NCI-H1417 treated with DMSO at 0.1 percent for 48 hours (cell line): ENCODE data around the gene PRDM16.

ENCODE experiments used
- DNase-seq: peaks from one replicate; lab custom pipeline; 2025; lab: John Stamatoyannopoulos, UW

Gene PRDM16

DNA sequence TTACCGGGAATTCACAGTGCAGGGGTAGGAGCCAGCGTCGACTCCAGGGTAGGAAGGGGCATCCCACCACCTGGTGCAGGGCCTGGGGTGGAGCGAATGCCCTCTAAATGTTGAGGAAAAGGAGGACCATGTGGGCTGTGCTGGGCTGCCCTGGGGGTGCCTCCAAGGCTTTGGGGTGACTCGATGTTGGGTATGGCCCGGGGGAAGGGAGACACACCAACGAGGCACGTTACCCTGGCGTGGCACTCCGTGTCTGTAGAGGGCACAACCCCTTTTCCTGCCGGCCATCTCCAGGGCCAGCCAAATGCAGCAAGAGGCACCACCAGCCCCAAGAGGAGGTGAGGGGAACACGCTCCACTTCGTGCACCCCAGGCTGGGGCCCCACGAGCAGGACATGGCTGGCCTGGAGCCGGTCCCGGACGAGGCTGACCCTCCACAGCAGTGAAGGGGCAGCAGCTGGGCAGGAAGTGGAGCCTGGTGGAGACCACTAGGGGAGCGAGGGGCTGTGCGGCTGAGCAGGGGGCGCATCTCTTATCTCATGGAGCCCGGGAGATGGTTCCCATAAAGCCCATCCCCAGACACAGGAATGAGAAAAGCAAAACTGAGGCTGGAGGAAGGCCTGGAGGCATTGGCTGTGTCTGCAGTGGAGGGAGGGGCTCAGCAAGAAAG, 36.5 kb upstream of the PRDM16 start:
- DNase-seq = no peak

DNA sequence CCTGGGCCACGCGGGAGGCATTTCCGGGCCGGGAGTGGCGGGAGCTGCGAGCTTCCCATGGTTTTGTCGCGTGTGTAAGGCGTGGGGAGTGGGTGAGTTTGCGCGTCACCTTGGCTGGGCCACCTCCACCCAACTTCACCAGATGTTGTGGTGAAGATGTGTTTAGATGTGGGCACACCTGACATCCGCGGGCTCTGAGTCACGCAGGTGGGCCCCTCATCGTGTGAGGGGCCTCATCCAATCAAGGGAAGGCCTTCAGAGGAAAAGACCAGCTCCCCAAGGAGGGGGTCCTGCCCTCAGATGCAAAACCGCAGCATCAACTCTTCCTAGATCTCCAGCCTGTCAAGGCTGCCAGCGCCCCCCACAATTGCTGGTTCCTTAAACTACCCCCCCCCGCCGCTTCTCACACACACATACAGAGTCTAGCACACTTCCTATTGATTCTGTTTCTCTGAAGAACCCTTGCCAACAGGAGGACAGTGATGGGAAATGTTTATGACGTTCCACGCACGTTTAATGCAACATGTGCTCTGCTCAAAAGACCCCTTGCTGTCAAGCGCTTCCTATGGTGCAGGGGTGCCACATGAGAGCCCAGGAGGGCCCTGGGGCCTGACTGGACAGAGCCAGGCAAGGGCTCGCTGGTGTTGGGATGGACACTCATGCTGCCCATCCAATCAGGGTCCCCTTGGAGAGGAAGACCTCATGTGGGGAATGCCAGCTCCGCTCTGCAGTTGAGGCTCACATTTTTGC, 35.8 kb upstream of the PRDM16 start:
- DNase-seq = no peak

DNA sequence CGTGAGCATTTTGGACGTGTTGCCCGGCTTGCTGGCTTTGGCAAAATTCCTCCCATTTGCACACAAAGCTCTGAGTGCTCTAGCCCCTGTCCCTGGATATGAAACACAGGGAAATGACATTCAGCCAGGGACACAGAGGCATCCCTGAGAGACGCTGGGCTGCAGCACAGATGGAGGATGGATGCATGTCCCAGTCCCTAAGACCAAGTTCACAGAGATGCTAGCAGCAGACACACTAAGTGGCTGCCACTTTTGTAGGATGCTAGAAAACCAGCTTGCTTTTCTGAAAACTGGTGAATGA, 35.3 kb upstream of the PRDM16 start:
- DNase-seq = no peak

DNA sequence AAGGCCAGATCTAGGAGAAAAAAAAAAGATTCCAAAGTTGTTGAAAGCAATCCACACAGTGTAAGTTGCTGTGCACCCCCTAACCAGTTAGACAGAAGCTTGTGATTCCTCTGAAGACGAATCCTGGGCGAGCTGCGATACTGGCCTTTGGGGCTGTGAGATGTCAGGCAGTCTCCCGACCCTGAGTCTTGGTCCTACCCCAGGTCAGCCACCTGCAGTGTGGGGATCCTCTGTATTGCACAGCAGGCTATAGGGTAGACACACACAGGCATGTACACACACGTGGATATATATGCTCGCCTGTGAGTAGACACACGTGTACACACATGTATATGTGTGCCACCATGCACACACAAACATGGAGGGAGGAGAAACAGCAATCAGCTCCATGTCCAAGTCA, 34.8 kb upstream of the PRDM16 start:
- DNase-seq = no peak

DNA sequence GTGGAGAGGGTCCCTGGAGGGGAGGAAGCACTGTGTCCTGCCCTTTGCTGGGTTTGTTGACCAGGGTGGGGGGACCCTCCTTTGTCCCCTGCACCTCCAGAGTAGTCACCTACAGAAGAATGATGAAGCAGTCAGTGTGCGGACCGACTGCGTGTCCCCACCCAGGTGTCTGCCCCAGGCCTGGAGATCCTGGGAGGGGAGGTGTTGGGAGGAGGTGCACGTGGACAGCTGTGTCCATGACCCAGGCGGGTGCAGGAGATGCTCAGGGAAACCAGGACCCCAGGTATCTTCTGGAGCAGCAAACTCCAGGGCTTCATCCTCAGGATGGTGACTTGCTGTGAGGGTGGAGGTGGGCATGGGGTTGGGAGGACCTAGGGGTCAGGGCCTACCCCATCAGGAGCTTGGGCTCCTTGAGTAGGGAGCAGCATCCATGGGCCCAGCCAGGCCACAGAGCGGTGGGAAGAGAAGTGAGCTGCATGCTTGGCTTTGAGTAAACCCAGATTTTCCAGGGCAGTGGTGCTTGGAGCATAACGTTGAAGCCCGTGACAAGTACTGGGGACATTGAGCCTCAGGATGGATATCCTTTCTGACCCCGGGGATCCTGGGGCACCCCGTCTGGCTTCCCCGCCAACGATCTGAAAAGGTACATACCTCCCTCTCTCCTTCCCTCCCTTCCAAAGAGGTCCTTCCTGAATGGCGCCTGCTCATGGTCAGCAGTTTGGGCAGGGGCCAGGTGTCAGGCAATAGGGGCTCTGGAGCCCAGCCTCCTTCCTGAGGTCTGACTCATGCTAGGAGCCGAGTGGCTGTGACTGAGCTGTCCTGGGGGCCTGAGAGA, 34.1 kb upstream of the PRDM16 start:
- DNase-seq = no peak

DNA sequence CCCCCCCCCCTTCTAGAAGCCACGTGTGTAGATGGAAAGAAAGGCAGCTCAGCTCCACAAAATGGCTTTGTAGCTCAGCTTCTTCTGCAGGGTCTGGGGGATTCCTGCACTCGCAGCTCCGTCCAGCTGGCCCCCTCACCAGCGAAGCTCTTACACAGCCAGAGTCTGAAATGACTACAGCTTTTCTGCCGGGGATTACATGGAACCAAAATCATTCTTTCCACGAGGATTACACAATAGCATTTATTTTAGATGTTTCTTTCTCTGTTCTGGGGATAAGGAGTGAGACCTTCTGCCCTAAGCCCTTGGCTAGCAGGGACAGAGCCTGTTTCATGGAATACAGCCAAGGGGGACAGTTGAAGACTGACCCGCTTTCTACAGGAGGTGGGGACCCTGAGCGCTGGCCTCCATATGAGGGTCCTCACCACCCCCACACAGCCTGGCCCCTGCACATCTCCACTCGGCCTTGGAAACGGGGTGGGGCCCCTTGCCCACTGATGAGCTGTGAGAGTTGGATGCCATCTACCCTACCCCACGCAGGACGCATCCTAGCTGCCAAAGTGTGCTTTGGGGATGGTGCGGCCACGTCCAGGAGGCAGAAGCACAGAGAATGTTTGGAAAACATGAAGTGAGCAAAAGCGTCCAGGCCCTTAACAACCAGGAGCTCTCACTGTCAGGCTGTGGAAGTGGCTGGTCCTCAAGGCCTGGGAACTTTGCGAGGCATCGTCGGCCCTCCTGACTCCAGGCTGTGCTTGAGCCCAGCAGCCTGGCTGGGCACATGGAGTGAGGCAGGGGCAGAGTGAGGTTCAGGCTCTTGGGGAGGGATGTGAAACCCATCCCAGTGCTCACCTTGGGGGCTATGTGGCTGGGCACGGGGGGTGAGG, 33.2 kb upstream of the PRDM16 start:
- DNase-seq = no peak

DNA sequence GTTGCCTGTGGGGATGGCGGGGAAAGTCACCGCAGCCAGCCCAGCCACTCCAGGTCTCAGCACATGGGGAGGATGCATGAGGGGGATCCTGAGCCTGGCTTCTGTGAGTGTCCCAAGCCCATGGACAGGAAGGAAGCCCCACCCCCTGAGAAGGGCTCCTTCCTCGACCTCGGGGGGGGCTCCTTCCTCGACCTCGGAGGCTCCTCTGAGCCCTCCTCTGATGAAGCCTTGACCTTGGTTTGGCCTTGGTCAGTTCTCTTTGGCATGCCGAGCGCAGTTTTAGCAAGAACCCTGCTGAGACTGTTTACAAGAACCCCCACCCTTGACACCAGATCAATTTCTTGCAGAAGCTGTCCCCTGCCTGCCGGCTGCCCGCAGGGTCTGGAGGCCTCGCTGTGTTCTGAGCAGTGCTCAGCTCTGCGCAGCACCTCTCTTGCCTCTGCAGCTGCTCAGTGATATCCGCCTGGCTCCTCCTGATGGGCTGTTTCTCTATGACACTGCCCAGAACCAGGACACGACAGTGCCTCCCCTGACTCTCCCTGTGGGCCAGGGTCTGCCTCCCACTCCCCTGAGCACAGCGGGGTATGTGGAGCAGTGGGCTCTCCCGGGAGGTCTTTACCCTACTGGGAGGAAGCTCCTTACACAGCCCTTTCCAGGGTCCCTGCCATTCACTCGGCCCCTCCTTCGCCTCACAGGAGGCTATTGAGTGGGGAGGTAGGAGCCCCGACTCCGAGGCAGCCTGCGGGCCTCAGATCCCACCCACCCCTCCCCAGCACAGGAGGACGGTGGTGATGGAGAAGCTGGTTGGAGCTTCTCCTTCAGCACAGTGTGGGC, 32.3 kb upstream of the PRDM16 start:
- DNase-seq = no peak

DNA sequence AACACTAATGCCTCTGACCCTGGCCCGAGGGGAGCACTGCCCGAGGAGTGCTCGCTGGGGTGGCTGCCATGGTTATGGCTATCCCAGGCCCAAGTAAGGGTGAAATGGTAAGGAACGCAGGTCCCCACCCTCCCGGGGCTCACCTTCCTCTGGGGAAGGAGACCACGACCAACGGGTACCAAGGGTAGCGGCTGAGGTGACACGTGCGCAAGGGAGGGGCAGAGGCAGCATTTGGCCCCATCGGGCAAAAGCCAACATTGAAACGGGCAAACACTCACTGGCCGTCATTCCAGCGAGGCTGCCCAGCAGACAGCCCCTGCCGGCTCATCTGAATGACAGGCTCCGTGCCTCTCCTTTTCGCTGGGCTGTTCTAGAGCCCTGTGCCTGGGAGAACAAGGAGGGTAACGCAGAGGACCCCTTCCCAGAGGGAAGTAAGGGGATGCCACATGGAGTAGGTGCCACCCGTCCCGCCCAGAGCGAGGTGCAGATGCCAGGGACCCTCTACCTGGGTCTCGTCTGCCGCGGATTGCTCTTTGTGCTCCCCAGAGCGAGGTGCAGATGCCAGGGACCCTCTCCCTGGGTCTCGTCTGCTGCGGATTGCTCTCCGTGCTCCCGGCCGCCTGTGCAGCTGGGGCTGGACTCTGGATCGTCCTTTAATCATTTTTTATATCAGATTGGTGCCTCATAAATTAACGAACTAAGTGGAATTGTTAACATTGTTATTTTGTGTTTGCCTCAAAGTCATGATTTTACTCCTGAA, 31.5 kb upstream of the PRDM16 start:
- no peak for DNase-seq

DNA sequence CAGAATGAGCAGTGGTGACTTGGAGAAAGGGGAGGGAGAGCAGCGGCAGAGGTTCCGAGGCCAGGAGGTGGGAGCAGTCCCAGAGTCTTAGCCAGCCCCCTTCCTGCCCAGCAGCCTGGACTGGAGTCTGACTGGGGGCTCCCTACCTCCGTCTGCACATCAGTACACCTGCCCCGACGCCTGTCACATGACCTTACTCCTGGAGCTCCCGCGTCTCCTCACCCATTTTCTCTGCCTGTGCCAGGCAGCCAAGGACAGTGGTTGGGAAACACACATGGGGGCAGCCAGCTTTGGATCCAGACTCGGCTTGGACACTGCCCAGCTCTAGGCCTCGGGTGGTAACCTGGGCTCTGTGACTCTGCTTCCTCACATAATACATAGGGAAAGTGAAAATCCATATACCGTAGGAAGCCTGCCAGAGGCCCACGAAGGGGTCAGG, 30.9 kb upstream of the PRDM16 start:
- no peak for DNase-seq

DNA sequence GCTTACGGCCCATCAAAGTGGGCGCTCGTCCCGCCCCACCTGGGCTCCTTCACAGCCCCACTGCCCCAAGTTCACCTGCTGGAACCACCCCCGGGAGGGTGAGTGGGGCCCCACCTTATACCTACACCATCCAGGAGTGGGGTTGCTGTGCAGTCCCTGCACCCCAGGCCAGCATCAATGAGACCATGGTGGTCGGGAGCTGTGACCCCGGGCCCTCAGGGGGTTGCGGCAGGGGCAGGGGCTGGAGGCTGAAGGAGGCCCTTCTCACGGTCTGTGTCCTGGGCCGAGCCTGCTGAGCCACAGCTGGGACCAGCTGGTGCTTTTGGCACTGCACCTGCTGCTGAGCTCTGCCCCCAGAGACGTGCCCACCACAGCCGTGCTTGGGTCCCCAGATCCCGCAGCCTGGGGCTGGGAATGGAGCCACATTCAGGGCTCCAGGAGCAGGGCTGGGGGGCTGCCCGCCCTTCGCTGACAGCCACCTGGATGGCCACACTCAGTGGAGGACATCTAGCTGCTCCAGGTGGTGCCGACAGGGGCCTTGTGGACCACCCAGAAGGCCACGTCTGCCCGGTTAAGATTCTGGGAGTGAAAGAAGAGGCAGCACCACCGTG, 30.3 kb upstream of the PRDM16 start:
- no peak for DNase-seq

DNA sequence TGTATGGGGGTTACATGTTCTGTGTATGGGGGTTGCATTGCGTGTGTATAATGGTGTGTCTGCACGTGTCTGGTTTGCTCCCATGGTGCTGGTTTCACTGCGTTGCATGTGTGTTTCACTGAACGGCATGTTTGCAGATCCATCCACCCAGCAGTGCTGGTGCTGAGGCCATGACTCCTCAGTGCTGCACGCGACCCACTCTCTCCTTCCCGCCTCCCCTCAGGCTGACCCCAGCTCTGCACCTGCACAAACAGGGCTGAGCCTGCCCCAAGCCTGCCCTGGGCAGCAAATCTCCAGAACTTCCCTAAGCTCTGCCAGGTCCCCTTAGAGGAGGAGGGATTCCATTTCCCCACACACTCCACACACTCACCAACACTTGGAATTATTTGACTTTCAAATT, 29.0 kb upstream of the PRDM16 start:
- no peak for DNase-seq

DNA sequence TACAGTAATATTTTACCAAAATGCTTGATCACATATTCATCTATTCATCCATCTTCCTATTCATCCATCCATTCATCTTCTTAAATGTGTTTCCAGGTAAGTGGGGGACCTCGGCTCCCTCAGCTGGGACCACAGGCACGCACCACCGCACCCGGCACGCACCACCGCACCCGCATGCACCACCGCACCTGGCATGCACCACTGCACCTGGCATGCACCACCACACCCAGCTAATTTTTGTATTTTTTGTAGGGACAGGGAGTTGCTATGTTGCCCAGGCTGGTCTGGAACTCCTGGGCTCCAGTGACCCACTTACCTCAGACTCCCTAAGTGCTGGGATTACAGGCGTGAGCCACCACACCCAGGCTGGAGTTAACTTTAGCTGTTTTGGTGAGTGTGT, 26.5 kb upstream of the PRDM16 start:
- no peak for DNase-seq

DNA sequence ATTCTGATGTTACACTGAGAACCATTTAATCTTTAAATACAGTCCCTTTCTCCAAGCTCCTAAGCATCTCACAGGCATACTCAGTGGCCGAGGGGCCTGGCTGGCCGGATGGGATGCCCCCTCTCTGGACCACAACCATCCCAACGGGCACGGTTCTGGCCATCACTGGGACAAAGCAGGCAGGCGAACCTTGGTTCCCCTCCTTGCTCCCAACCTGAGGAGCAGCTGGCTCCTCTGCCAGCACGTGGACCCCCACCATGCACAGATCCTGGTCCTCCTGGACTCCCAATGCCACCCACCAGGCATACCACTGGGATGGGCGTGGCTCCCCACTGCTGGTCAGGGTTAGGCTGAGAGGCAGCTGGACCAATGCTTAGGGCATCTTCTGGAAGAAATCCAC, 19.8 kb upstream of the PRDM16 start:
- no peak for DNase-seq

DNA sequence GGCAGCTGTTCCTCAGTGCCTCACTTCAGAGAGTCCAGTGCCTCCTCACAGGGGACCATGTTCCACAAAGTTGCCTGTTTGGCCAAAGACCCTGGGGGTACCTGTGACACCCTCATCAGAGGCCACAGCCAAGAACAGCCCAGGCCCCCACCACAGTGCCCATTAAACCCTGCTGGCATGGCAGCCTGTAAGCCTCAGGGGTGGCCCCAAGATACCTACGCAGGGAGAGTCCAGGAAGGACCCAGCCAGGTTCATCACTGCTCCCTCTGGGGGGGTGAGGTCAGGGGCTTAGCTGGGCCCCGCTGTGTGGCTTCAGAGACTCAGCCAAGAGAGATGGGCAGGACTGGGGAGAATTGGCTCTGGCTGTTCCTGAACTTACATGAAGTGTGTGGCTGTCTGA, 19.1 kb upstream of the PRDM16 start:
- no peak for DNase-seq

DNA sequence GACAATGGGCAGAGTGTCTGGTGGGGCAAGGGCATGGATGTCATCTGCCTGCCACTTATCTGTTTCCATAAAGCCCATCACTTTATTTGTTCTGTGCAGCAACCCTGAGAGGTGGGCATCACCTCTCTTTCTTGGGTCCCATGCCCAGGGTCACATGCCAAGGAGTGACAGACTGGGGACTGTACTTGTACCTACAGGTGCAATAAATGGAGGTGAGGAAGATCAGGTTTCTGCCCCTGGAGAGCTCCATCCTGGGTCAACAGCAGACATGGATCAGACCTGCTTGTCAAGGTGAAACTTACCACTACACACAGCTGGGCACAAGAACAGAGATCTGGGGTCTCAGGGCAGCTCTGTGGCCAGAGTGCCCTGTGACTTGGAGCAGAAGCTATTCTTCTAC, 18.4 kb upstream of the PRDM16 start:
- DNase-seq = no peak

DNA sequence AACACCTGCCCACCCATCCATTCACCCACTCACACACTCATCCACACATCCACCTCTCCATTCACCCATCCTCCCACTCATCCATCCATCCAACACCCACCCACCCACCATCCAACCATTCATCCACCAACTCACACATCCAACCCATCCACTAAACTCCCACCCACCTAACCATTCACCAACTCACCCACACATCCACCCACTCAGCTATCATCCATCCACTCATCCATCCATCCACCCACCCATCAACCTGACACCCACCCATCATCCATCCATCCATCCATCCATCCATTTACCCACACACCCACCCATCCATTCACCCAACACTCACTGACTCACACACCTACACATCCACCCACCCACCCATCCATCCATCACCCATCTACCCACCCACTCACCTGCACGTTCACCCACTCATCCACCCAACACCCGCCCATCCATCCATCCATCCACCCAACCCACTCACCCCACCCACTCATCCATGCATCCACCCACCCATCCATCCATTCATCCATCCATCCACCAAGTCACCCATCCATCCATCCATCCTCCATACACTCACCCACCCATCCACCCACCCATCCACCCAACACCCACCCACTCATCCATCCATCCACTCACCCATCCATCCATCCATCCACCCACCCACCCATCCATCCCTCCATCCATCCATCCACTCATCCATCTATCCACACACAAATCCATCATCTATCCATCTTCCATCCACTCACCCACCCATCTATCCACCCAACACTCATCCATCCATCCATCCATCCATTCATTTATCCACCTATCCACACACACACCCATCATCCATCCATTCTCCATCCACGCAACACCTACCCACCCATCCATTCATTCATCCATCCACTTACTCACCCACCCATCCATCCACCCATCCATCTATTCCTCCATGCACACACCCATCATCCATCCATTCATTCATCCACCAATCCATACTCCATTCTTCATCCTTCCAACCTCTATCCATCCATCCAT, 17.4 kb upstream of the PRDM16 start:
- DNase-seq = no peak

DNA sequence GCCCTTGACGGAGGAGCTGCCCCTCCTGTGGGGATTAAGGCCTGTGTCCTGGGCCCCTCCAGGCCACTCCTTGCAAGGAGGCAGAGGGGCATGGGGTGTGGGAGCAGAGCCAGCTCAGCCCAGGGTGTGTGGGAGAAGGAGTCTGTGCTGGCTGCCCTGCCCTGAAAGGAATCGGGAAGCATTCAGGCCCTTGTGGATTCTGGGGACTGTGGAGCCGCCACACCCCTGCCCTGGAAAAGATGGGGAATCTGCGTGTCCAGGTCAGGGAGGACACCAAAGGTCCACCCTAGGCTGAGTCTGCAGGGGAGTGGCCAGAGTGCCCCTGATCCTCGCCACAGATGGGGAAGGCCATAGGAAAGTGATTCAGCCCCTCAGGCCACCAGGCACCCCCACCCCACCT, 16.5 kb upstream of the PRDM16 start:
- DNase-seq = no peak

DNA sequence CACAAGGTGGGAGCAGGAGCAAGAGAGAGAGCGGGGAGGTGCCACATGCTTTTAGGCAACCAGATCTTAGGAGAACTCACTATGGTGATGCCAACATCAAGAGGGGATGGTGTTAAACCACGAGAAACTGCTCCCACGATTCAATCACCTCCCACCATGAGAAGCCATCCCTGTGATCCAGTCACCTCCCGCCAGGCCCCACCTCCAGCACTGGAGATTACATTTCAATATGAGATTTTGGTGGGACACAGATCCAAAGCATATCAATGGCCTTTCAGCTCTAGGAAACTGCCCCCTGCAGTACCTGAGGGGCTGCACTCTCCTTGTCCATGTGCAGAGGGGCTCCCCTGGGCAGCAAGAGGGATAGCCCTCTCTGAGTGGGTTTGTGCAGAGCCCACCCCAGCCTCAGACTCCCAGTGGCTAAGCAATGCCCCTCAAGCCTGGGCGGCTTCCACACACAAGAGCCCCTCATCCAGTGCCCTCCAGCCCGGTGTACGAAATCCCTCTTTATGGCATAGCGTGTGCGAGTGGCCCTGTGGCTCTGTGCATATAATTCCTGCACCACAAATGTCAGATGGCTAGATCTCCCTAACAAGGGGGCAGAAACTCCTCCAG, 15.5 kb upstream of the PRDM16 start:
- DNase-seq = no peak
